Ascending aorta (tissue), 2 donors: ENCODE measurements around the gene PRCP. TPM values are rescaled to one million over a fixed set of nuclear protein-coding genes. Genes with fewer than 3 reads are reported as not detected.
"Not testable (repeated sequence)": the region's sequence is repeated elsewhere in the genome, so short reads cannot be mapped to it uniquely, and the experiment has no call there.

Source experiments
- DNase-seq, 2 donors: peaks; one replicate each; pipeline ENCODE4 v3.0.0-alpha.2; 2019; ENCODE audit warnings: low spot score in 2 of 2
- H3K27ac ChIP-seq, 2 donors: fragments of 200-600 bp; sonication (generic); one replicate each; pipeline ENCODE4 v1.5.1; 2016 to 2017; ENCODE audit warnings: mild to moderate bottlenecking in 1 of 2
- H3K27me3 ChIP-seq: fragments of 200-600 bp; sonication (generic); one replicate; pipeline ENCODE4 v1.5.1; 2017
- H3K36me3 ChIP-seq, 2 donors: fragments of 200-600 bp; sonication (generic); one replicate each; pipeline ENCODE4 v1.5.1; 2016
- H3K4me1 ChIP-seq, 2 donors: fragments of 200-600 bp; sonication (generic); one replicate each; pipeline ENCODE4 v1.5.1; 2016 to 2017; ENCODE audit warnings: mild to moderate bottlenecking in 1 of 2
- H3K4me3 ChIP-seq, 2 donors: fragments of 200-600 bp; sonication (generic); one replicate each; pipeline ENCODE4 v1.5.1; 2016 to 2017; ENCODE audit warnings: mild to moderate bottlenecking in 1 of 2
- H3K9me3 ChIP-seq, 2 donors: fragments of 200-600 bp; sonication (generic); one replicate each; pipeline ENCODE4 v1.5.1; 2016
- CTCF ChIP-seq, 3 experiments: fragments of 200-600 bp in 2 of 3; fragments of 450-650 bp in 1 of 3; sonication (generic) in 2 of 3; IDR thresholded peaks; one replicate each; pipeline ENCODE4 v1.5.1; 2016 to 2019; ENCODE audit warnings: antibody characterized with exemption in 3 of 3, mild to moderate bottlenecking in 1 of 3, moderate library complexity in 1 of 3
- intact Hi-C: fragments of 100-400 bp; cut with DNase I; formaldehyde crosslinking; loops from one replicate; pipeline ENCODE4 v1.15.1; 2023
- total RNA-seq: library from RNA; depleted of rRNA; stranded (reverse); fragments of >200 nt; gene quantifications from one replicate; pipeline ENCODE4 v1.1.0, GENCODE V29; 2016

Gene PRCP
- total RNA-seq = 151 TPM

DNA sequence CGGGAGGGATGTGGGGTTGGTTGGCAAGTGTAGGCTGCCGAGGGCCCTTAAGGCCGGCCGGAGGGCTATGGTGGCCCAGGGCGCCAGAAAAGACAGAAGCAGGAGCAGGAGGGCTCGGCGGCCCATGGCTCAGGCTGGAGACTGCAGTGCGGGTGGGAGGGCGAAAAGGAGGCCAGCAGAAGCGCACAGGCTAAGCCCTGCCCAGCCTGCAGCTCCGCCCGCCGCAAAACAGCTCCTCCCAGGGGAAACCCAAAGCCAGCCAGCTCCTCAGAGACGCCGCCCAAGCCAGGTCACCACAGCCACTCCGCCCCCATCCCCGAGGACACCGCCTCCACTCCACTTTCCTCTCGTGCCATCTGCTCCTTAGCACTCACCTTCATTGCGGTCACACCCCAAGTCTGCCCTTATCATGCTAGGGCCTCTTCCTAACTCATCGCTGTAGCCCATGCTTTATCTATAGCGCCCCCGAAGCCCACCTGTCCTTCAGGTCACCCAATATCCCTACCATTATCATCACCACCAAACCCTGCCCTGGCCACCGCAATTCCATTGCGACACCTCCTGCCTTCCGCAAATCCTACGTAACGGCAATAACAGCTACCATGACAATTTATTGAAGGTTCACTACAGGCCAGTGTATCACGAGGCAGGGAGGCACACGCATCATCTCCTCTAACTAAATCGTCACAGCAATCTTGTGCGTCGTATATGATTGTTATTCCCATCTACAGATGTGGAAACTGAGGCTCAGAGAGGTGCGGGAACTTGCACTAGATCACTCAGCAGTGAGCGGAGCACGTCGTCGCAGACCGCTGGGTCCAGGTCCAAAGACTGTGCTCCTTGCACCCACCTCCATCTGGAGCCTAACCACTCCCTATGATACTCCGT, at the start of gene PRCP:
PRCP (minus strand) TSS at position 154 of the 888 bp plus-strand sequence; CDS start at position 126, 28 bp downstream.
- no peaks in the 10 kb centered on the region for H3K36me3 ChIP-seq
- H3K27ac ChIP-seq = peak within 1 kb of the TSS; percentile 84 to 92
- H3K4me3 ChIP-seq = peak within 1 kb of the TSS; percentile 70 to 80
- peak; percentile 86 to 97 for DNase-seq
- no peak for TF ChIP-seq CTCF (IDR thresholded peaks at IDR 0.05)
- no peaks in the 10 kb centered on the region for H3K9me3 ChIP-seq
- intact Hi-C loops = loop anchor here (1.0 to 2.0 kb wide), 6 partner anchors 34 to 386 kb away; partner anchors contain the start of genes ANKRD42, CCDC90B and FAM181B
- H3K4me1 ChIP-seq = peaks cover 0 to 3% of the 10 kb centered on the region in 2 donors
- no peaks in the 10 kb centered on the region for H3K27me3 ChIP-seq

DNA sequence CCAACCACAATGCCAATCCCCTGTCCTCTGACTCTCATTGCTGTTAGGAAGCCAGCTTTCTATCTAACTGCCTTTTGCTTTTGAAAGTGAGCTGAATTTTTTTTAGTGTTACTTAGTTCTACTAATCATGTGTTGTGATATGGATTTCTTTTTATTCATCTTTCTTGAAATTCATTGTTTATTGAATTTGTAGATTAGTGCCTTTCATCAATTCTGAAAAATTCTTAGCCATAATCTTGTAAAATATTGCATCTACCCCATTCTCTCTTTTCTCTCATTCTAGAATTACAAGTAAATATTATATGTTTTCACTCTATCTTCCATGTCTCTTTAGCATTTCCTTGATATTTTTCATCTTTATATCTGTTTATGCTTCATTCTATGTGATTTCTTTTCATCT, 49.1 kb upstream of the PRCP start:
- no peaks in the 10 kb centered on the region for H3K27me3 ChIP-seq
- H3K27ac ChIP-seq = no peak overlapping the region
- H3K4me3 ChIP-seq = no peak overlapping the region
- H3K4me1 ChIP-seq = no peaks in the 10 kb centered on the region
- intact Hi-C loops = no loop called here
- peaks cover 0 to 8% of the 10 kb centered on the region in 2 donors for H3K9me3 ChIP-seq
- no peaks in the 10 kb centered on the region for H3K36me3 ChIP-seq
- no peak for DNase-seq
- TF ChIP-seq CTCF (IDR thresholded peaks at IDR 0.05) = no peak

- Histone ChIP-seq H3K9me3 (peaks cover 0 to 4% of the 10 kb centered on the region in 2 donors), H3K4me3 (no peak overlapping the region), H3K27me3 (no peaks in the 10 kb centered on the region), H3K36me3 (no peaks in the 10 kb centered on the region), H3K4me1 (no peaks in the 10 kb centered on the region), H3K27ac (no peak overlapping the region)
- no peak for DNase-seq
- intact Hi-C loops = no loop called here
- no peak for TF ChIP-seq CTCF (IDR thresholded peaks at IDR 0.05)
Observed at GRCh38 chr11:82945682-82946081, 45.5 kb upstream of the PRCP start.

GRCh38 chr11:82945041-82945440, 44.8 kb upstream of the PRCP start:
- H3K27me3 ChIP-seq, H3K36me3 ChIP-seq, H3K9me3 ChIP-seq, H3K4me3 ChIP-seq, H3K27ac ChIP-seq, H3K4me1 ChIP-seq, intact Hi-C loops, DNase-seq: not testable (repeated sequence)

DNA sequence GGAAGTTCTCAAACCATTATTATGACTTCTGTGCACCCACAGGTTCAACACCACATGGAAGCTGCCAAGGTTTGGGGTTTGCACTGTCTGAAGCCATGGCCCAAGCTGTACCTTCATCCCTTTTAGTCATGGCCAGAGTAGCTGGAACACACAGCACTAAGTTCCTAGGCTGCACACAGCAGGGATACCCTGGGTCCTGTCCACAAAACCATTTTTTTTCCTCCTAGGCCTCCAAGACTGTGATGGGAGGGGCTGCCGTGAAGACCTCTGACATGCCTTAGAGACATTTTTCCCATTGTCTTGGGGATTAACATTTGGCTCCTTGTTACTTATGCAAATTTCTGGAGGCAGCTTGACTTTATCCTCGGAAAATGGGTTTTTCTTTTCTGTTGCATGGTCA, 44.0 kb upstream of the PRCP start:
- Histone ChIP-seq H3K36me3 (no peaks in the 10 kb centered on the region), H3K4me1 (no peaks in the 10 kb centered on the region), H3K27me3 (no peaks in the 10 kb centered on the region), H3K27ac (no peak overlapping the region), H3K9me3 (no peaks in the 10 kb centered on the region), H3K4me3 (no peak overlapping the region)
- no peak for DNase-seq
- TF ChIP-seq CTCF (IDR thresholded peaks at IDR 0.05) = no peak
- intact Hi-C loops = no loop called here

GRCh38 chr11:82943430-82943829, 43.2 kb upstream of the PRCP start:
- intact Hi-C loops, H3K36me3 ChIP-seq, H3K4me3 ChIP-seq: not testable (repeated sequence)

More at GRCh38 chr11:82943430-82943829, 43.2 kb upstream of the PRCP start:
- H3K4me1 ChIP-seq, H3K9me3 ChIP-seq, H3K27ac ChIP-seq, H3K27me3 ChIP-seq, DNase-seq: not testable (repeated sequence)
